Caki2 (cell line): Measurements from ENCODE around the gene INSIG1. TPM values are rescaled to one million over a fixed set of nuclear protein-coding genes. Genes with fewer than 3 reads are reported as not detected.

Experiments
- DNase-seq: peaks from one replicate; pipeline ENCODE4 v3.0.0-alpha.2; 2015; ENCODE audit warnings: low read depth
- in situ Hi-C: cut with HindIII; loops from 2 replicates; pipeline ENCODE4 v1.10.0; 2016; ENCODE audit warnings: low sequenced_read_pairs, low pct_unique_long_range_greater_than_20kb, mixed read lengths
- total RNA-seq: library from RNA; depleted of rRNA; stranded (reverse); fragments of >200 nt; shearing (Covaris generic); gene quantifications from 2 replicates; pipeline ENCODE4 v1.2.3, GENCODE V29; 2014; ENCODE audit warnings: low replicate concordance; rRNA removed

The INSIG1 gene
- total RNA-seq, 1 experiment from 2014 or later: 72.9 TPM

GRCh38 chr7:155353256-155353897 is 55.7 kb downstream of the INSIG1 start:
- no peak for DNase-seq

DNA sequence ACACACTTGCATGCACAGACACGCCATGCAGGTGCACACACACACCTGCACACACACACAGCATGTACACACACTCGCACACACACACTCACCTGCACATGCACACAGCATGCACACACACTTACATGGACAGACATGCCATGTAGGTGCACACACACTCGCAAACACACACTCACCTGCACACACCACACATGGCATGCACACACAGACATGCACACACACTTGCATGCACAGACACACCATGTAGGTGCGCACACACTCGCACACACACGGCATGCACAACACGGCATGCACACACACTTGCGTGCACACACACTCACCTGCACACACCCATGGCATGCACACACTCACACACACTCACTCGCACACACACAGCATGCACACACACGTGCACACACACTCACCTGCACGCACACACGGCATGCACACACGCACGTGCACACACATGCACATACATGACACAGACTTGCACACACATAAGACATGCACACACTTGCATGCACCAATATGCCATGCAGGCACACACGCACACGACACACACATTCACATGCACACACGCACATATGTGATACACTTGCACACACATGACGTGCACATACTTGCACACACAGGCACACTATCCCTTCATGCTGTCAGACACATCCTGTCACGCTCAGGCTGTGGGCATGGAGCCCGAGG is 56.8 kb downstream of the INSIG1 start:
- in situ Hi-C loops: no loop called here
- DNase-seq: no peak

More at GRCh38 chr7:155353256-155353897, 55.7 kb downstream of the INSIG1 start:
- in situ Hi-C loops: no loop called here

DNA sequence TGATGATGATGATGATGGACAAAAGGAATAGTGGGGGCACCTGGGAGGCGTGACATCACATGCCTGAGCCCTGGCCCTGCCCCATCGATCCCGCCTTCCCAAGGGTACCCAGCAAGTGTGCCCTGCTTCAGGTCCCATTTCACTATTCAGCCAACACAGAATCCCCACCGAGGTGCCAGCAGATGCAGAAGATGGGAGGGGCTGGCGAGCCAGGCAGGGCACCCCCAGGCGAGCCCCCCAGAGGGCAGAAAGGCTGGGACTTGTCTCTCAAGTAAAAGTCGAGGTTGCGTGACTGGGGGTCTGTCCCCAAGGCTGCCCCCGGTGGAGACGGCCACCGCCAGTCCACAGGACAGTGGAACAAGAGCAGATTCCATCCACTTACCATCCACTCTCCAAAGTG is 57.5 kb downstream of the INSIG1 start:
- in situ Hi-C loops: no loop called here
- DNase-seq: no peak

DNA sequence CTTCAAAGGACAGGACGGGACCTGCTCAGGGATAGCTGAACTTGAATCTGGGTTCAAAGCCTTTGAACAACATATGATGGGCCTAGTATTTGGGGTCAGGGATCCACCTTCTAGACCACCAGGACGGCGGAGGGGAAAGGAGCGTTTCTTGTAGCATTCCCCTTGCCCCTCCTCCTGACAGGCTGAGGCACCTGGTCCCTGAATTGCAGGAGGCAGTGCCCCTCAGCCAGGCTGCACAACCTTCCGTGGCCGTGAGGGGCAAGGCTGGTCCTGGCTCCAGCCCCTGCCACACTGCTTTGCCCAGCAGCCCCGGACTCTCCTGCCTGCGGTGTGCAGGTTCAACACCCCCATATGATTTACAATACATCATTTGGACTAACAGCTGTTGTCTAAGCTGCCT is 58.1 kb downstream of the INSIG1 start:
- in situ Hi-C loops: no loop called here
- DNase-seq: no peak

- peak; percentile 35 for DNase-seq
- in situ Hi-C loops: no loop called here
Measured at GRCh38 chr7:155356323-155357105, 58.8 kb downstream of the INSIG1 start.

GRCh38 chr7:155357573-155358041 is 59.9 kb downstream of the INSIG1 start:
- in situ Hi-C loops: no loop called here
- no peak for DNase-seq

- in situ Hi-C loops: no loop called here
- no peak for DNase-seq
Measured at GRCh38 chr7:155358066-155358947, 60.6 kb downstream of the INSIG1 start.

DNA sequence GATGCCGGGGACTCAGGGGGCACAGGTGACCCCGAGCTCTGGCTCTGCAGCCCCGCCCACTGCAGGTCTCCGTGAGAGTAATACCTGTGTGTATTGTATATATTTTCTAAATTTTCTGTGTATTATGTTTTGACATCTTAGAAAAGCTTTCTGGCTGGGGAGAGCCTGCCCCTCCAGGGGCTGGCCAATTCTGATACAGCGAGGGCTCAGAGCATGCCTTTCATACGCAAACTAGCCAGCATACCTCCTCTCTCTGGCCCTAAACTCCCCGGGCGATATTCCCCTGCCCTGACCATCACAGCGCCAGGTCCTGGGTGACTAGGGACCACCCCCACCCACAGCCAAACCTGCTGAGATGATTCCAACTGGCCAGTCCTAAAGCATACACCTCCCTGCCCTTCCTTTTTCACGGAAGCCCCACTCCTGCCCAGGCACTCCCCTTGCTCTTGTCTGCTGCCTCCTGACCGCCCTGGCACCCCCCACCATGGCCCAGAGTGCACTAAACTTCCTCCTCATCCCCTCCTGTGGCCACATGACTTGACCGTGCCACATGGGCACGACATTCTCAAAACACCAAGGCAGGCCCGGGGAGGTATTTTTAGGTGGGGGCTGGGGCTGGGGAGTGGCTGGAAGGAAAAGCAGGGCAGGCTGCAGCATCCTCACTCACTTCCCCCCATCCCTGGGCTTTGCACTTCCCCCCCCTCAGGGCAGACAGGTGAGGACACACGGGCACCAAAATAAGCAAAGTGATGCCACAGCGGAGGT is 61.5 kb downstream of the INSIG1 start:
- in situ Hi-C loops: no loop called here
- no peak for DNase-seq

Other genes starting within 250 kb of the INSIG1 start
- not detected in 2 replicates for gene HTR5A, start 227.6 kb upstream of the INSIG1 start, total RNA-seq
- gene EN2, start 160.3 kb downstream of the INSIG1 start, total RNA-seq: 1.3 and 6.7 TPM in 2 replicates
- gene CNPY1, start 248.7 kb downstream of the INSIG1 start, total RNA-seq: not detected in 2 replicates